SK-N-DZ (cell line): ENCODE data around the gene SRGAP1.
"Not testable (repeated sequence)": the region's sequence is repeated elsewhere in the genome, so short reads cannot be mapped to it uniquely, and the experiment has no call there.

Experiments used
- DNase-seq: peaks from one replicate; pipeline ENCODE4 v3.0.0-alpha.2; 2015; ENCODE audit warnings: low spot score

SRGAP1 gene

GRCh38 chr12:63836936-63837335 lies 7.6 kb upstream of the SRGAP1 start:
- no peak for DNase-seq

GRCh38 chr12:63838411-63838810 lies 6.1 kb upstream of the SRGAP1 start:
- DNase-seq, result no peak

- no peak for DNase-seq
Measured at GRCh38 chr12:63841011-63841410, 3.5 kb upstream of the SRGAP1 start.

- no peak for DNase-seq
Measured at GRCh38 chr12:63841571-63841970, 2.9 kb upstream of the SRGAP1 start.

GRCh38 chr12:63842750-63843149 lies 1.8 kb upstream of the SRGAP1 start:
- not testable (repeated sequence) for DNase-seq

- DNase-seq, result no peak
Measured at GRCh38 chr12:63843254-63843720, 1.2 kb upstream of the SRGAP1 start.

- DNase-seq, result peak; percentile 93
Measured at GRCh38 chr12:63843721-63844390, 644 bp upstream of the SRGAP1 start.

- DNase-seq, result no peak
Measured at GRCh38 chr12:63845726-63846125, 1.2 kb downstream of the SRGAP1 start.

- no peak for DNase-seq
Measured at GRCh38 chr12:63846238-63846967, 1.9 kb downstream of the SRGAP1 start.

- DNase-seq, result no peak
Measured at GRCh38 chr12:63848450-63848849, 4.0 kb downstream of the SRGAP1 start.

GRCh38 chr12:63849106-63849620 lies 4.7 kb downstream of the SRGAP1 start:
- no peak for DNase-seq

- no peak for DNase-seq
Measured at GRCh38 chr12:63849641-63850040, 5.1 kb downstream of the SRGAP1 start.

GRCh38 chr12:63853978-63854377 lies 9.5 kb downstream of the SRGAP1 start:
- no peak for DNase-seq

- no peak for DNase-seq
Measured at GRCh38 chr12:63855299-63855698, 10.8 kb downstream of the SRGAP1 start.

- DNase-seq, result no peak
Measured at GRCh38 chr12:63857771-63858670, 13.5 kb downstream of the SRGAP1 start.

- not testable (repeated sequence) for DNase-seq
Measured at GRCh38 chr12:63859880-63860279, 15.4 kb downstream of the SRGAP1 start.

GRCh38 chr12:63862187-63862968 lies 17.9 kb downstream of the SRGAP1 start:
- no peak for DNase-seq

- DNase-seq, result no peak
Measured at GRCh38 chr12:63862969-63863230, 18.4 kb downstream of the SRGAP1 start.

GRCh38 chr12:63863658-63864453 lies 19.4 kb downstream of the SRGAP1 start:
- DNase-seq, result no peak

GRCh38 chr12:63864454-63864706 lies 19.9 kb downstream of the SRGAP1 start:
- DNase-seq, result no peak

GRCh38 chr12:63865448-63865847 lies 20.9 kb downstream of the SRGAP1 start:
- no peak for DNase-seq
